K562 (cell line): ENCODE data around the gene SORCS1. TPM values are rescaled to one million over a fixed set of nuclear protein-coding genes. Genes with fewer than 3 reads are reported as not detected.

Experiments
- ATAC-seq: fragments of 200-7000 bp; cut with Tn5 transposase; 3 replicates; pipeline ENCODE4 v1.9.1; 2020; ENCODE audit warnings: moderate library complexity
- BruUV-seq: library from RNA; stranded (reverse); fragments of 400-500 nt; replicated peaks from 2 replicates; lab custom pipeline; 2021; lab: Mats Ljungman, UMichigan
- CTCF ChIA-PET: fragments of 300-600 bp; formaldehyde crosslinking; extraction: SDS; loops from one replicate; lab custom pipeline; 2021; ENCODE audit warnings: low intra/inter-chr PET ratio; lab: Yijun Ruan, JAX
- POLR2A ChIA-PET: fragments of 300-600, 350-650 bp; sonication (Branson Sonifier 250); formaldehyde crosslinking; extraction: SDS; loops from one replicate; lab custom pipeline; 2021; ENCODE audit warnings: antibody characterized with exemption, inconsistent platforms; lab: Yijun Ruan, JAX
- DNase-seq, 4 experiments: peaks; one replicate each; pipeline versions ENCODE4 v3.0.0 to v3.0.0-alpha.2; 2011 to 2018; ENCODE audit warnings: low spot score in 3 of 4, mixed read lengths in 3 of 4; ENCODE audit errors: extremely low read depth in 1 of 4
- FAIRE-seq: peaks from 2 replicates; lab custom pipeline; 2011; peaks lifted over from hg19 to GRCh38; lab: Jason Lieb, UNC
- H2AFZ ChIP-seq: 2 replicates; pipeline ENCODE4 v1.6.0; 2011; ENCODE audit warnings: low read depth, low read length, control low read depth, inconsistent platforms
- H3K27ac ChIP-seq: fragments of 200-600 bp; 3 replicates; pipeline ENCODE4 v1.8.0; 2011; ENCODE audit warnings: low read depth, mild to moderate bottlenecking, control low read depth, inconsistent platforms, low read length, moderate library complexity, mixed read lengths; ENCODE audit errors: extremely low read depth
- H3K27me3 ChIP-seq, 2 experiments: fragments of 300-600 bp in 1 of 2; 2 replicates in 1 of 2; 3 replicates in 1 of 2; pipeline versions ENCODE4 v1.6.0 to v1.8.0; 2011; ENCODE audit warnings: inconsistent platforms in 2 of 2, low read length in 2 of 2, mild to moderate bottlenecking in 1 of 2, mixed read lengths in 1 of 2, moderate library complexity in 1 of 2; ENCODE audit not compliant: control insufficient read depth in 2 of 2, insufficient read depth in 2 of 2
- H3K36me3 ChIP-seq: fragments of 300-600 bp; 3 replicates; pipeline ENCODE4 v1.8.0; 2011; ENCODE audit warnings: mild to moderate bottlenecking, low read length, inconsistent platforms; ENCODE audit not compliant: control insufficient read depth, insufficient read depth
- H3K4me1 ChIP-seq, 2 experiments: fragments of 200-600 bp in 1 of 2; replicated peaks in 1 of 2; 2 replicates in 1 of 2; 3 replicates in 1 of 2; pipeline versions ENCODE4 v1.5.1 to v1.8.0; 2011; ENCODE audit warnings: inconsistent platforms in 2 of 2, low read length in 2 of 2, mild to moderate bottlenecking in 1 of 2, mixed read lengths in 1 of 2, moderate library complexity in 1 of 2; ENCODE audit not compliant: control insufficient read depth in 2 of 2, insufficient read depth in 2 of 2
- H3K4me2 ChIP-seq: 2 replicates; pipeline ENCODE4 v1.6.1; 2011; ENCODE audit warnings: low read length, control low read depth, inconsistent platforms, mixed read lengths; ENCODE audit not compliant: insufficient read depth
- H3K4me3 ChIP-seq: fragments of 200-600 bp; sonication (generic), shearing (Covaris generic); 2 replicates; pipeline ENCODE4 v1.5.1; 2016; ENCODE audit warnings: control low read depth, inconsistent platforms
- H3K79me2 ChIP-seq: fragments of 200-600 bp; 3 replicates; pipeline ENCODE4 v1.8.0; 2011; ENCODE audit warnings: low read length, inconsistent platforms; ENCODE audit not compliant: control insufficient read depth, insufficient read depth
- H3K9ac ChIP-seq, 2 experiments: 2 replicates each; pipeline versions ENCODE4 v1.6.0 to v1.6.1; 2011; ENCODE audit warnings: low read depth in 2 of 2, low read length in 2 of 2, control low read depth in 1 of 2, inconsistent platforms in 1 of 2, mild to moderate bottlenecking in 1 of 2, mixed read lengths in 1 of 2; ENCODE audit not compliant: insufficient read depth in 1 of 2
- H3K9me1 ChIP-seq: one replicate; pipeline ENCODE4 v1.6.0; 2011; ENCODE audit warnings: inconsistent platforms, mild to moderate bottlenecking, low read length, moderate library complexity; ENCODE audit not compliant: control insufficient read depth, insufficient read depth
- H3K9me3 ChIP-seq: replicated peaks from 2 replicates; pipeline ENCODE4 v1.5.1; 2011; ENCODE audit warnings: low read depth, low read length, inconsistent platforms; ENCODE audit not compliant: control insufficient read depth, insufficient read depth
- H4K20me1 ChIP-seq: replicated peaks from 2 replicates; pipeline ENCODE4 v1.6.1; 2011; ENCODE audit warnings: low read length, inconsistent platforms, mixed read lengths; ENCODE audit not compliant: control insufficient read depth, insufficient read depth
- ARID3B ChIP-seq: fragments of 250-450 bp; sonication (Bioruptor Pico); IDR thresholded peaks from 2 replicates; pipeline ENCODE4 v1.4.0; 2020; ENCODE audit warnings: borderline replicate concordance
- CC2D1A ChIP-seq: fragments of 450-650 bp; IDR thresholded peaks from 2 replicates; pipeline ENCODE4 v1.6.1; 2017; ENCODE audit warnings: mild to moderate bottlenecking
- CCNT2 ChIP-seq: IDR thresholded peaks from 2 replicates; pipeline ENCODE4 v1.6.1; 2011; ENCODE audit warnings: borderline replicate concordance, low read depth, mild to moderate bottlenecking, moderate library complexity, mixed read lengths, low read length; ENCODE audit not compliant: insufficient read length; ENCODE audit errors: extremely low read depth
- HNRNPK ChIP-seq: fragments of 200-400 bp; formaldehyde crosslinking; IDR thresholded peaks from one replicate; pipeline ENCODE4 v1.6.1; 2018; ENCODE audit warnings: mild to moderate bottlenecking, low read depth, low read length; ENCODE audit not compliant: poor library complexity, severe bottlenecking
- POLR2AphosphoS5 ChIP-seq: IDR thresholded peaks from 2 replicates; pipeline ENCODE4 v1.6.1; 2011; ENCODE audit warnings: mild to moderate bottlenecking, low read depth, low read length, moderate library complexity; ENCODE audit not compliant: control insufficient read depth, insufficient read depth
- SRSF7 ChIP-seq: fragments of 200-400 bp; formaldehyde crosslinking; optimal IDR thresholded peaks from 2 replicates; pipeline ENCODE3; 2017; ENCODE audit warnings: mild to moderate bottlenecking, low read depth, low read length
- ZNF695 ChIP-seq: fragments of 450-650 bp; formaldehyde crosslinking; IDR thresholded peaks from 2 replicates; pipeline ENCODE4 v1.4.0; 2020; ENCODE audit warnings: mild to moderate bottlenecking, moderate library complexity
- WGBS: fragments of 100-300 bp; shearing (Covaris generic); methylation state at CpG from one replicate; pipeline ENCODE4 v1.1.6; 2016; ENCODE audit warnings: low coverage, mixed read lengths; ENCODE audit not compliant: insufficient coverage; ENCODE audit errors: missing lambda C conversion rate; 5-methylcytosine and 5-hydroxymethylcytosine counted together
- in situ Hi-C: fragments of 300-500 bp; cut with MboI; formaldehyde crosslinking; loops from 4 replicates; pipeline ENCODE4 v1.15.0; 2018; ENCODE audit warnings: inconsistent platforms, mixed read lengths
- intact Hi-C: fragments of 100-400 bp; cut with micrococcal nuclease; formaldehyde crosslinking; loops from 2 replicates; pipeline ENCODE4 v1.14.2; 2022
- polyA plus RNA-seq, 8 experiments: library from polyadenylated mRNA; depleted of rRNA in 4 of 8; stranded (reverse) in 5 of 8; unstranded in 3 of 8; fragments of >200 nt; fragmentation: Nextera tagmentation in 2 of 8; fragmentation: Illumina TruSeq in 1 of 8; extraction: Ambion mirVana in 2 of 8; extraction: Trizol in 1 of 8; gene quantifications; 2 replicates each; pipeline versions ENCODE4 v1.2.1 to v1.2.3, GENCODE V29; 2011 to 2014; ENCODE audit warnings: inconsistent platforms in 1 of 8, missing spikeins in 1 of 8
- total RNA-seq, 7 experiments: library from RNA; depleted of rRNA in 6 of 7; stranded (reverse); fragments of >200 nt in 6 of 7; fragmentation: Illumina TruSeq in 2 of 7; extraction: Trizol in 2 of 7; gene quantifications; 2 replicates each; pipeline versions ENCODE4 v1.2.1 to v1.2.3, GENCODE V29; 2011 to 2021; ENCODE audit warnings: low replicate concordance in 1 of 7

SORCS1 gene
- total and polyA plus RNA-seq, 9 of the 15 experiments (the other 6 are each of a cell fraction or from before 2014, with no cell fraction given): 1.5 to 3.9 (median 2.7) TPM

GRCh38 chr10:106615081-106615480, 549.4 kb downstream of the SORCS1 start:
- ATAC-seq (no peak), FAIRE-seq (no peak), DNase-seq (no peak)
- Histone ChIP-seq H3K36me3 (no peaks in the 10 kb centered on the region), H3K9ac (no peak overlapping the region), H3K4me2 (no peak overlapping the region), H3K79me2 (no peaks in the 10 kb centered on the region), H3K4me3 (no peak overlapping the region), H3K9me3 (no peaks in the 10 kb centered on the region), H3K9me1 (no peaks in the 10 kb centered on the region), H3K27ac (no peak overlapping the region), H2AFZ (no peak overlapping the region)
- BruUV-seq: no TSS peak
- intact Hi-C loops (no loop called here), in situ Hi-C loops (no loop called here)
- 0% methylated on average over 3 of the region's 3 CpGs for WGBS
- ChIA-PET POLR2A (no interaction called here), CTCF (no interaction called here)
- TF ChIP-seq HNRNPK: no peak
- TF ChIP-seq CC2D1A: no peak
- TF ChIP-seq POLR2AphosphoS5: no peak
- TF ChIP-seq ZNF695: no peak
- no peak for TF ChIP-seq ARID3B
- no peak for TF ChIP-seq CCNT2
- no peak for TF ChIP-seq SRSF7
- TF ChIP-seq, all 486 proteins: peak for 0
- Histone ChIP-seq H3K4me1 (no peaks in the 10 kb centered on the region), H3K27me3 (no peaks in the 10 kb centered on the region), H4K20me1 (no peaks in the 10 kb centered on the region)
